Suppressor macrophage treated with lipopolysaccharide for 4 hours (primary cell): ENCODE measurements around the gene HAGH.

ENCODE experiments used
- DNase-seq: peaks from one replicate; pipeline ENCODE4 v3.0.0-alpha.2; 2020

Gene HAGH

GRCh38 chr16:1758923-1759322, 67.7 kb downstream of the HAGH start:
- DNase-seq, result no peak

GRCh38 chr16:1757714-1758461, 68.7 kb downstream of the HAGH start:
- DNase-seq, result no peak
